Mesothelial cell of epicardium (in vitro differentiated cells): ENCODE measurements around the gene PTPN18. TPM values are rescaled to one million over a fixed set of nuclear protein-coding genes. Genes with fewer than 3 reads are reported as not detected.

Source experiments
- DNase-seq, 2 experiments: peaks; one replicate each; pipeline ENCODE4 v3.0.0; 2021; ENCODE audit warnings: low spot score in 2 of 2; ENCODE audit not compliant: unreplicated experiment in 2 of 2
- H3K27ac Mint-ChIP-seq: 2 replicates; pipeline ENCODE4 v1.8.0; 2021; ENCODE audit warnings: mixed read lengths
- H3K27me3 Mint-ChIP-seq: 2 replicates; pipeline ENCODE4 v1.8.0; 2021; ENCODE audit warnings: low read depth, mixed read lengths
- H3K36me3 Mint-ChIP-seq: 2 replicates; pipeline ENCODE4 v1.8.0; 2021; ENCODE audit warnings: mixed read lengths
- H3K4me1 Mint-ChIP-seq: 2 replicates; pipeline ENCODE4 v1.8.0; 2021; ENCODE audit warnings: mixed read lengths
- H3K4me3 Mint-ChIP-seq: 2 replicates; pipeline ENCODE4 v1.8.0; 2021; ENCODE audit warnings: mild to moderate bottlenecking, moderate library complexity, mixed read lengths
- H3K9me3 Mint-ChIP-seq: 2 replicates; pipeline ENCODE4 v1.8.0; 2021; ENCODE audit warnings: mixed read lengths
- CTCF ChIP-seq: fragments of 200-600 bp; sonication (generic); IDR thresholded peaks from one replicate; pipeline ENCODE4 v1.5.0; 2021; ENCODE audit warnings: antibody characterized with exemption; ENCODE audit not compliant: unreplicated experiment
- total RNA-seq: library from RNA; stranded (reverse); gene quantifications from 3 replicates; pipeline ENCODE4 v1.2.1, GENCODE V29; 2021

PTPN18 gene
- total RNA-seq, 1 donor from 2014 or later, result 20.1 TPM

GRCh38 chr2:130366720-130367119 lies 10.9 kb downstream of the PTPN18 start:
- no peak for TF ChIP-seq CTCF
- H3K4me1 Mint-ChIP-seq, result peaks cover 8% of the 10 kb centered on the region
- H3K27ac Mint-ChIP-seq, result no peak overlapping the region
- no peak overlapping the region for H3K4me3 Mint-ChIP-seq
- H3K9me3 Mint-ChIP-seq, result peaks cover 13% of the 10 kb centered on the region
- H3K27me3 Mint-ChIP-seq, result peaks cover 2% of the 10 kb centered on the region
- no peak for DNase-seq
- peaks cover 9% of the 10 kb centered on the region for H3K36me3 Mint-ChIP-seq

GRCh38 chr2:130368786-130369185 lies 12.9 kb downstream of the PTPN18 start:
- Mint-ChIP-seq H3K9me3 (peaks cover 9% of the 10 kb centered on the region), H3K27me3 (peaks cover 2% of the 10 kb centered on the region), H3K27ac (no peak overlapping the region), H3K4me1 (peaks cover 20% of the 10 kb centered on the region), H3K4me3 (no peak overlapping the region), H3K36me3 (peaks cover 6% of the 10 kb centered on the region)
- TF ChIP-seq CTCF, result no peak
- DNase-seq, result no peak

- Mint-ChIP-seq H3K36me3 (peaks cover 6% of the 10 kb centered on the region), H3K27ac (no peak overlapping the region), H3K4me3 (peak overlapping the region; percentile 23), H3K9me3 (peaks cover 5% of the 10 kb centered on the region), H3K27me3 (peaks cover 2% of the 10 kb centered on the region), H3K4me1 (peaks cover 20% of the 10 kb centered on the region)
- no peak for DNase-seq
- TF ChIP-seq CTCF, result no peak
Measured at GRCh38 chr2:130369311-130369964, 13.6 kb downstream of the PTPN18 start.

GRCh38 chr2:130369965-130370341 lies 14.1 kb downstream of the PTPN18 start:
- peak overlapping the region; percentile 23 for H3K4me3 Mint-ChIP-seq
- H3K36me3 Mint-ChIP-seq, result peaks cover 6% of the 10 kb centered on the region
- H3K4me1 Mint-ChIP-seq, result peaks cover 20% of the 10 kb centered on the region
- no peak for TF ChIP-seq CTCF
- peak overlapping the region; percentile 43 for H3K27ac Mint-ChIP-seq
- H3K27me3 Mint-ChIP-seq, result peaks cover 2% of the 10 kb centered on the region
- DNase-seq, result no peak
- H3K9me3 Mint-ChIP-seq, result peaks cover 5% of the 10 kb centered on the region

- Mint-ChIP-seq H3K4me3 (peak overlapping the region; percentile 86), H3K27me3 (peaks cover 2% of the 10 kb centered on the region), H3K4me1 (peaks cover 20% of the 10 kb centered on the region), H3K9me3 (peaks cover 5% of the 10 kb centered on the region), H3K36me3 (peaks cover 6% of the 10 kb centered on the region), H3K27ac (no peak overlapping the region)
- no peak for DNase-seq
- TF ChIP-seq CTCF, result no peak
Measured at GRCh38 chr2:130370490-130370889, 14.6 kb downstream of the PTPN18 start.

- Mint-ChIP-seq H3K4me1 (peaks cover 20% of the 10 kb centered on the region), H3K4me3 (peak overlapping the region; percentile 86), H3K9me3 (peaks cover 5% of the 10 kb centered on the region), H3K36me3 (peaks cover 14% of the 10 kb centered on the region), H3K27me3 (peaks cover 2% of the 10 kb centered on the region), H3K27ac (peak overlapping the region; percentile 90)
- DNase-seq, result no peak
- no peak for TF ChIP-seq CTCF
Measured at GRCh38 chr2:130371723-130372054, 15.8 kb downstream of the PTPN18 start.
